Measurements from ENCODE around the gene RNF213. TPM values are rescaled to one million over a fixed set of nuclear protein-coding genes. Genes with fewer than 3 reads are reported as not detected.

RNF213 gene
- total and polyA plus RNA-seq, 10 of the 15 experiments (the other 5 are each of a cell fraction or from before 2014, with no cell fraction given) = 18.6 to 145 (median 65.8) TPM

- TF ChIP-seq, protein P1, sequence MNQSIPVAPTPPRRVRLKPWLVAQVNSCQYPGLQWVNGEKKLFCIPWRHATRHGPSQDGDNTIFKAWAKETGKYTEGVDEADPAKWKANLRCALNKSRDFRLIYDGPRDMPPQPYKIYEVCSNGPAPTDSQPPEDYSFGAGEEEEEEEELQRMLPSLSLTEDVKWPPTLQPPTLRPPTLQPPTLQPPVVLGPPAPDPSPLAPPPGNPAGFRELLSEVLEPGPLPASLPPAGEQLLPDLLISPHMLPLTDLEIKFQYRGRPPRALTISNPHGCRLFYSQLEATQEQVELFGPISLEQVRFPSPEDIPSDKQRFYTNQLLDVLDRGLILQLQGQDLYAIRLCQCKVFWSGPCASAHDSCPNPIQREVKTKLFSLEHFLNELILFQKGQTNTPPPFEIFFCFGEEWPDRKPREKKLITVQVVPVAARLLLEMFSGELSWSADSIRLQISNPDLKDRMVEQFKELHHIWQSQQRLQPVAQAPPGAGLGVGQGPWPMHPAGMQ (IDR thresholded peaks at IDR 0.05; ENCODE audit: borderline replicate concordance) = no peak
- no peak for TF ChIP-seq TCF7 (IDR thresholded peaks at IDR 0.05; ENCODE audit: borderline replicate concordance)
- no peak for TF ChIP-seq FOXK2 (IDR thresholded peaks at IDR 0.05)
- no peak for TF ChIP-seq MYC (IDR thresholded peaks at IDR 0.05; ENCODE audit: insufficient read depth, insufficient read length, insufficient replicate concordance, low read length, severe bottlenecking)
- no peak for TF ChIP-seq ZNF207 (IDR thresholded peaks at IDR 0.05; ENCODE audit: borderline replicate concordance)
- TF ChIP-seq ZBTB40 (IDR thresholded peaks at IDR 0.05; ENCODE audit: borderline replicate concordance) = no peak
- TF ChIP-seq POLR2A (IDR thresholded peaks at IDR 0.05; ENCODE audit: low read depth, low read length) = peak; percentile 73
- no peak for TF ChIP-seq BCLAF1 (IDR thresholded peaks at IDR 0.05)
- peak; percentile 37 for TF ChIP-seq MEF2B (IDR thresholded peaks at IDR 0.05; ENCODE audit: partially characterized antibody, poor library complexity, severe bottlenecking)
- TF ChIP-seq MEF2A (IDR thresholded peaks at IDR 0.05; ENCODE audit: insufficient read depth, low read depth, low read length) = no peak
- TF ChIP-seq CBX3 (IDR thresholded peaks at IDR 0.05; ENCODE audit: borderline replicate concordance, low read depth) = no peak
- no peak for TF ChIP-seq ZNF274 (IDR thresholded peaks at IDR 0.05; ENCODE audit: insufficient read depth, insufficient read length)
- no peak for TF ChIP-seq SMC3 (IDR thresholded peaks at IDR 0.05; ENCODE audit: borderline replicate concordance, low read length)
- TF ChIP-seq, protein P2, sequence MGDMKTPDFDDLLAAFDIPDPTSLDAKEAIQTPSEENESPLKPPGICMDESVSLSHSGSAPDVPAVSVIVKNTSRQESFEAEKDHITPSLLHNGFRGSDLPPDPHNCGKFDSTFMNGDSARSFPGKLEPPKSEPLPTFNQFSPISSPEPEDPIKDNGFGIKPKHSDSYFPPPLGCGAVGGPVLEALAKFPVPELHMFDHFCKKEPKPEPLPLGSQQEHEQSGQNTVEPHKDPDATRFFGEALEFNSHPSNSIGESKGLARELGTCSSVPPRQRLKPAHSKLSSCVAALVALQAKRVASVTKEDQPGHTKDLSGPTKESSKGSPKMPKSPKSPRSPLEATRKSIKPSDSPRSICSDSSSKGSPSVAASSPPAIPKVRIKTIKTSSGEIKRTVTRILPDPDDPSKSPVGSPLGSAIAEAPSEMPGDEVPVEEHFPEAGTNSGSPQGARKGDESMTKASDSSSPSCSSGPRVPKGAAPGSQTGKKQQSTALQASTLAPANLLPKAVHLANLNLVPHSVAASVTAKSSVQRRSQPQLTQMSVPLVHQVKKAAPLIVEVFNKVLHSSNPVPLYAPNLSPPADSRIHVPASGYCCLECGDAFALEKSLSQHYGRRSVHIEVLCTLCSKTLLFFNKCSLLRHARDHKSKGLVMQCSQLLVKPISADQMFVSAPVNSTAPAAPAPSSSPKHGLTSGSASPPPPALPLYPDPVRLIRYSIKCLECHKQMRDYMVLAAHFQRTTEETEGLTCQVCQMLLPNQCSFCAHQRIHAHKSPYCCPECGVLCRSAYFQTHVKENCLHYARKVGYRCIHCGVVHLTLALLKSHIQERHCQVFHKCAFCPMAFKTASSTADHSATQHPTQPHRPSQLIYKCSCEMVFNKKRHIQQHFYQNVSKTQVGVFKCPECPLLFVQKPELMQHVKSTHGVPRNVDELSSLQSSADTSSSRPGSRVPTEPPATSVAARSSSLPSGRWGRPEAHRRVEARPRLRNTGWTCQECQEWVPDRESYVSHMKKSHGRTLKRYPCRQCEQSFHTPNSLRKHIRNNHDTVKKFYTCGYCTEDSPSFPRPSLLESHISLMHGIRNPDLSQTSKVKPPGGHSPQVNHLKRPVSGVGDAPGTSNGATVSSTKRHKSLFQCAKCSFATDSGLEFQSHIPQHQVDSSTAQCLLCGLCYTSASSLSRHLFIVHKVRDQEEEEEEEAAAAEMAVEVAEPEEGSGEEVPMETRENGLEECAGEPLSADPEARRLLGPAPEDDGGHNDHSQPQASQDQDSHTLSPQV (IDR thresholded peaks at IDR 0.05) = no peak
- TF ChIP-seq JUNB (IDR thresholded peaks at IDR 0.05) = no peak
- TF ChIP-seq USF1 (IDR thresholded peaks at IDR 0.05; ENCODE audit: borderline replicate concordance, extremely low read length, insufficient read depth, low read depth, low read length) = peak; percentile 84
Measured at GRCh38 chr17:80220054-80220735, 40.5 kb upstream of the RNF213 start, which contains the start of the genes SGSH and SLC26A11 (continued).

Data from GM12878 (cell line).